ENCODE measurements around the gene LRRC38. TPM values are rescaled to one million over a fixed set of nuclear protein-coding genes. Genes with fewer than 3 reads are reported as not detected.
"Not testable (repeated sequence)": the region's sequence is repeated elsewhere in the genome, so short reads cannot be mapped to it uniquely, and the experiment has no call there.

The LRRC38 gene
- total and polyA plus RNA-seq, 2 donors from 2014 or later, result not detected

GRCh38 chr1:13450204-13450603 is 63.6 kb downstream of the LRRC38 start:
- TF ChIP-seq, protein P1, sequence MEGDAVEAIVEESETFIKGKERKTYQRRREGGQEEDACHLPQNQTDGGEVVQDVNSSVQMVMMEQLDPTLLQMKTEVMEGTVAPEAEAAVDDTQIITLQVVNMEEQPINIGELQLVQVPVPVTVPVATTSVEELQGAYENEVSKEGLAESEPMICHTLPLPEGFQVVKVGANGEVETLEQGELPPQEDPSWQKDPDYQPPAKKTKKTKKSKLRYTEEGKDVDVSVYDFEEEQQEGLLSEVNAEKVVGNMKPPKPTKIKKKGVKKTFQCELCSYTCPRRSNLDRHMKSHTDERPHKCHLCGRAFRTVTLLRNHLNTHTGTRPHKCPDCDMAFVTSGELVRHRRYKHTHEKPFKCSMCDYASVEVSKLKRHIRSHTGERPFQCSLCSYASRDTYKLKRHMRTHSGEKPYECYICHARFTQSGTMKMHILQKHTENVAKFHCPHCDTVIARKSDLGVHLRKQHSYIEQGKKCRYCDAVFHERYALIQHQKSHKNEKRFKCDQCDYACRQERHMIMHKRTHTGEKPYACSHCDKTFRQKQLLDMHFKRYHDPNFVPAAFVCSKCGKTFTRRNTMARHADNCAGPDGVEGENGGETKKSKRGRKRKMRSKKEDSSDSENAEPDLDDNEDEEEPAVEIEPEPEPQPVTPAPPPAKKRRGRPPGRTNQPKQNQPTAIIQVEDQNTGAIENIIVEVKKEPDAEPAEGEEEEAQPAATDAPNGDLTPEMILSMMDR (IDR thresholded peaks at IDR 0.05; ENCODE audit: borderline replicate concordance, extremely low read depth, insufficient read depth), result no peak
- DNase-seq, result no peak
- no peak overlapping the region for H3K27ac ChIP-seq (ENCODE audit: low read depth in 2 of 2, low read length in 2 of 2)
- H3K27me3 ChIP-seq (ENCODE audit: control insufficient read depth, insufficient read depth, low read length), result no peaks in the 10 kb centered on the region
- H3K9ac ChIP-seq (ENCODE audit: low read length in 3 of 3), result no peak overlapping the region
- no peaks in the 10 kb centered on the region for H3K9me3 ChIP-seq (ENCODE audit: control insufficient read depth in 2 of 3, insufficient read depth in 1 of 3, low read length in 3 of 3)
- intact Hi-C loops (cut with DNase I), result no loop called here
- H3K4me3 ChIP-seq (ENCODE audit: low read length in 3 of 3), result no peak overlapping the region
- FAIRE-seq, result no peak
- no peaks in the 10 kb centered on the region for H3K4me1 ChIP-seq (ENCODE audit: control insufficient read depth in 2 of 3, insufficient read depth in 2 of 3, low read depth in 1 of 3, low read length in 3 of 3)
- no peaks in the 10 kb centered on the region for H3K36me3 ChIP-seq (ENCODE audit: control insufficient read depth in 2 of 3, insufficient read depth in 3 of 3, low read length in 3 of 3)

DNA sequence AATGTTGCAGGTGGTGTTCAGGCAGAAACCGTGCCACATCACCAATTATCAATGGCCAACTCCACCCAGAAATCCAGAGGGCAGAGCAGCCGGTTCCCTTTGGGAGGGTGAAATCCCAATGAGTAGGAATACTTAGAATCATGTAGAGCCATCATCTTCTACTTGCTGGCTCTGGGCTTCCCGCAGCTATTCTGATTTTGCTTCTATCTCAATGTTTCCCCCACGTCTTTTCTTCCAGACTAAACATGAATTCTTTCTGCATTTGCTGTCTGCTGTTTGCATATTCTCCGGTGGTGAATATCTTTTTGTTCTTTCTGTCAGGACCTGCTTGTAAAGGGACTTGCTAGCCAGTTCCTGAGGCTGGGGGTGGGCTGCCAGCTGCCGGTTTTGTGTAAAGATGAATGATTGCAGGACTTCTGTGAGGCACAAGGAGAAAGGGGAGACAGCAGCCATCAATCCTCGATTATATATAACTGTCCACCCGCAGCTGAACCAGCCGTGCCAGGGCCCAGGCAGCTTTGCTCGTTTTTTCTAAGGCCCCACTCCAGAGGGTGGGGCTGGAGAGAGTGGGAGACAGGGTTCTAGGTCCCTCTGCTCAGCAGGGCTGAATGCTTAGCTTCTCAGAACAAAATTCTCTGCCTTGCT is 70.3 kb downstream of the LRRC38 start:
- H3K4me3 ChIP-seq (ENCODE audit: low read length in 3 of 3), result no peak overlapping the region
- intact Hi-C loops (cut with DNase I), result no loop called here
- no peak for FAIRE-seq
- TF ChIP-seq, protein P1 (IDR thresholded peaks at IDR 0.05; ENCODE audit: borderline replicate concordance, extremely low read depth, insufficient read depth), result no peak
- no peak overlapping the region for H3K9ac ChIP-seq (ENCODE audit: low read length in 3 of 3)
- peak in 1 of 5 donors; percentile 13 for DNase-seq
- no peaks in the 10 kb centered on the region for H3K36me3 ChIP-seq (ENCODE audit: control insufficient read depth in 2 of 3, insufficient read depth in 3 of 3, low read length in 3 of 3)
- H3K27ac ChIP-seq (ENCODE audit: low read depth in 2 of 2, low read length in 2 of 2), result no peak overlapping the region
- no peaks in the 10 kb centered on the region for H3K27me3 ChIP-seq (ENCODE audit: control insufficient read depth, insufficient read depth, low read length)
- no peaks in the 10 kb centered on the region for H3K9me3 ChIP-seq (ENCODE audit: control insufficient read depth in 2 of 3, insufficient read depth in 1 of 3, low read length in 3 of 3)
- H3K4me1 ChIP-seq (ENCODE audit: control insufficient read depth in 2 of 3, insufficient read depth in 2 of 3, low read depth in 1 of 3, low read length in 3 of 3), result no peaks in the 10 kb centered on the region

GRCh38 chr1:13439104-13439783 is 74.6 kb downstream of the LRRC38 start:
- H3K4me1 ChIP-seq (ENCODE audit: control insufficient read depth in 2 of 3, insufficient read depth in 2 of 3, low read depth in 1 of 3, low read length in 3 of 3); intact Hi-C loops (cut with DNase I); FAIRE-seq; H3K9me3 ChIP-seq (ENCODE audit: control insufficient read depth in 2 of 3, insufficient read depth in 1 of 3, low read length in 3 of 3); H3K36me3 ChIP-seq (ENCODE audit: control insufficient read depth in 2 of 3, insufficient read depth in 3 of 3, low read length in 3 of 3); H3K9ac ChIP-seq (ENCODE audit: low read length in 3 of 3); H3K4me3 ChIP-seq (ENCODE audit: low read length in 3 of 3); H3K27ac ChIP-seq (ENCODE audit: low read depth in 2 of 2, low read length in 2 of 2); H3K27me3 ChIP-seq (ENCODE audit: control insufficient read depth, insufficient read depth, low read length); DNase-seq: not testable (repeated sequence)

DNA sequence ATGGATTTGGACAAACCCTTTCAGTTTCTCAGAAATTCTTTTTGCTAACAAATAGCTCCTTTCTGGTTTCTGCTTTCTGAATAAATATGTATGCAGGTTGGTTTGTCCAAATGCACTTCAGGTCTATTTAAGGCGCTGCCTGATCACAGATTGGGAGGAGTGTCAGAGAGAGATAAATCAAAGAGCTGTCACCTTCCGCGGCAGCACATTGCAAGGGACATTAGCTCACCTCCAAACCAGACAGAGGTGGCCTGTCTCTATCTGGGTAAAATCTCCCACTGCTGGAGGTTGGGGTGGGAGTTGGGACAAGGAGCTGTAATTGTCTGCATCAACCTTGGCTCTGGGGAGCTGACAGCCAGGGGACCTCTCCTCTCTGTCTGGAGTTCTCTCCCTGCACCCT is 78.3 kb downstream of the LRRC38 start:
- intact Hi-C loops (cut with DNase I), result no loop called here
- TF ChIP-seq, protein P1 (IDR thresholded peaks at IDR 0.05; ENCODE audit: borderline replicate concordance, extremely low read depth, insufficient read depth), result no peak
- FAIRE-seq (no peak), DNase-seq (peak in 2 of 5 donors; percentile 14 to 28)
- Histone ChIP-seq H3K4me3 (ENCODE audit: low read length in 3 of 3) (no peak overlapping the region), H3K27me3 (ENCODE audit: control insufficient read depth, insufficient read depth, low read length) (no peaks in the 10 kb centered on the region), H3K9me3 (ENCODE audit: control insufficient read depth in 2 of 3, insufficient read depth in 1 of 3, low read length in 3 of 3) (no peaks in the 10 kb centered on the region), H3K4me1 (ENCODE audit: control insufficient read depth in 2 of 3, insufficient read depth in 2 of 3, low read depth in 1 of 3, low read length in 3 of 3) (no peaks in the 10 kb centered on the region), H3K9ac (ENCODE audit: low read length in 3 of 3) (no peak overlapping the region), H3K36me3 (ENCODE audit: control insufficient read depth in 2 of 3, insufficient read depth in 3 of 3, low read length in 3 of 3) (no peaks in the 10 kb centered on the region), H3K27ac (ENCODE audit: low read depth in 2 of 2, low read length in 2 of 2) (no peak overlapping the region)

GRCh38 chr1:13433694-13434358 is 80.0 kb downstream of the LRRC38 start:
- DNase-seq; H3K4me3 ChIP-seq (ENCODE audit: low read length in 3 of 3); H3K9ac ChIP-seq (ENCODE audit: low read length in 3 of 3); H3K27me3 ChIP-seq (ENCODE audit: control insufficient read depth, insufficient read depth, low read length); H3K9me3 ChIP-seq (ENCODE audit: control insufficient read depth in 2 of 3, insufficient read depth in 1 of 3, low read length in 3 of 3); H3K27ac ChIP-seq (ENCODE audit: low read depth in 2 of 2, low read length in 2 of 2); H3K36me3 ChIP-seq (ENCODE audit: control insufficient read depth in 2 of 3, insufficient read depth in 3 of 3, low read length in 3 of 3); H3K4me1 ChIP-seq (ENCODE audit: control insufficient read depth in 2 of 3, insufficient read depth in 2 of 3, low read depth in 1 of 3, low read length in 3 of 3); intact Hi-C loops (cut with DNase I); FAIRE-seq: not testable (repeated sequence)

Data from kidney (tissue), 14 donors.